Gastrocnemius medialis (tissue), 4 donors: ENCODE data around the gene UPK2. TPM values are rescaled to one million over a fixed set of nuclear protein-coding genes. Genes with fewer than 3 reads are reported as not detected.
A peak's percentile ranks its signal among the peaks of the same experiment; 100 is the strongest.
"Not testable (repeated sequence)": the region's sequence is repeated elsewhere in the genome, so short reads cannot be mapped to it uniquely, and the experiment has no call there.

ENCODE experiments used
- ATAC-seq, 2 donors: fragments of 150-250 bp; one replicate each; pipeline ENCODE4 v1.9.1; 2016
- DNase-seq, 2 donors: peaks; one replicate each; pipeline ENCODE4 v3.0.0-alpha.2; 2019
- H3K27ac ChIP-seq, 4 donors: fragments of 200-600 bp; sonication (generic); 1 replicate in 1 of 4; 2 replicates in 3 of 4; pipeline ENCODE4 v1.5.1; 2016 to 2018; ENCODE audit warnings: mild to moderate bottlenecking in 2 of 4, moderate library complexity in 1 of 4
- H3K27me3 ChIP-seq, 3 donors: fragments of 200-600 bp; sonication (generic) in 2 of 3; 1 replicate in 1 of 3; 2 replicates in 2 of 3; pipeline versions ENCODE4 v1.5.1 to v1.6.0; 2016 to 2019; ENCODE audit warnings: mild to moderate bottlenecking in 1 of 3, moderate library complexity in 1 of 3
- H3K36me3 ChIP-seq, 2 donors: fragments of 200-600 bp; sonication (generic) in 1 of 2; one replicate each; pipeline ENCODE4 v1.5.1; 2017 to 2018
- H3K4me1 ChIP-seq, 2 donors: fragments of 200-600 bp; sonication (generic) in 1 of 2; one replicate each; pipeline ENCODE4 v1.5.1; 2016 to 2017; ENCODE audit warnings: mild to moderate bottlenecking in 2 of 2
- H3K4me3 ChIP-seq, 4 donors: fragments of 200-600 bp; sonication (generic) in 3 of 4; 1 replicate in 1 of 4; 2 replicates in 3 of 4; pipeline ENCODE4 v1.5.1; 2016 to 2019; ENCODE audit warnings: mild to moderate bottlenecking in 2 of 4
- H3K9me3 ChIP-seq, 3 donors: fragments of 200-600 bp; sonication (generic) in 2 of 3; 1 replicate in 1 of 3; 2 replicates in 2 of 3; pipeline ENCODE4 v1.5.1; 2016 to 2019
- POLR2A ChIP-seq, 2 donors: fragments of 450-650 bp; IDR thresholded peaks; one replicate each; pipeline ENCODE4 v1.6.1; 2017; ENCODE audit warnings: antibody characterized with exemption in 2 of 2, mild to moderate bottlenecking in 2 of 2, moderate library complexity in 2 of 2
- in situ Hi-C, 4 donors: fragments of 200-750 bp; cut with MboI; loops; one replicate each; pipeline versions ENCODE4 v1.15.0 to v1.8.0; 2017; ENCODE audit warnings: low sequenced_read_pairs in 4 of 4
- intact Hi-C: fragments of 100-400 bp; cut with DNase I; formaldehyde crosslinking; loops from one replicate; pipeline ENCODE4 v1.15.1; 2023; ENCODE audit warnings: low total_unique reads
- total RNA-seq, 4 donors: library from RNA; depleted of rRNA; stranded (reverse); fragments of >200 nt; gene quantifications; one replicate each; pipeline versions ENCODE4 v1.1.0 to v1.2.3, GENCODE V29; 2016
- TF ChIP-seq, protein P1 (sequence below), 5 experiments: fragments of 450-650 bp in 3 of 5; fragments of 200-600 bp in 2 of 5; sonication (generic) in 2 of 5; IDR thresholded peaks in 4 of 5; conservative IDR thresholded peaks in 1 of 5; 1 replicate in 4 of 5; 2 replicates in 1 of 5; pipeline ENCODE4 v1.5.1; 2016 to 2019; ENCODE audit warnings: antibody characterized with exemption in 5 of 5, mild to moderate bottlenecking in 3 of 5, moderate library complexity in 3 of 5

The UPK2 gene
- total RNA-seq, 4 donors from 2014 or later = not detected

DNA sequence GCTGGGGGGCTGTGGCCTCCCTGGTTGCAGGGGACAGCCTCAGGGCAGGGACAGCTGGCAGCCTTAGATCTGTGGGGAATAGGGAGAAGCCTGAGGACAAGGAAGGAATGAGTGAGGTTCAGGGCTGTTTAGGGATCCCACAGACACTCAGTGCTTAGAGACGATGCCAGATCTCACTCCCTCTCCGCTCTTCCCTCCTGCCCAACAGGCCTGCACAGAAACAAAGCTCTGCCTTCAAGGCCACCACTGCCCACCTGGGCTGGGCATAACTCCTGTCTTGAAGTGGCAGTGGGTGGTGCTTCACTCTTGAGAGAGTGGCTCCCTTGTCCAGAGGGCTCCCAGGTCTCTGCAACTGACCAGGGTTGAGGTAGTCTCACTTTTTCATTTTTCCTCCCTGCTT lies 28.7 kb downstream of the UPK2 start:
- DNase-seq (no peak), ATAC-seq (peak; percentile 17 to 37)
- in situ Hi-C loops = no loop called here
- TF ChIP-seq, protein P1, sequence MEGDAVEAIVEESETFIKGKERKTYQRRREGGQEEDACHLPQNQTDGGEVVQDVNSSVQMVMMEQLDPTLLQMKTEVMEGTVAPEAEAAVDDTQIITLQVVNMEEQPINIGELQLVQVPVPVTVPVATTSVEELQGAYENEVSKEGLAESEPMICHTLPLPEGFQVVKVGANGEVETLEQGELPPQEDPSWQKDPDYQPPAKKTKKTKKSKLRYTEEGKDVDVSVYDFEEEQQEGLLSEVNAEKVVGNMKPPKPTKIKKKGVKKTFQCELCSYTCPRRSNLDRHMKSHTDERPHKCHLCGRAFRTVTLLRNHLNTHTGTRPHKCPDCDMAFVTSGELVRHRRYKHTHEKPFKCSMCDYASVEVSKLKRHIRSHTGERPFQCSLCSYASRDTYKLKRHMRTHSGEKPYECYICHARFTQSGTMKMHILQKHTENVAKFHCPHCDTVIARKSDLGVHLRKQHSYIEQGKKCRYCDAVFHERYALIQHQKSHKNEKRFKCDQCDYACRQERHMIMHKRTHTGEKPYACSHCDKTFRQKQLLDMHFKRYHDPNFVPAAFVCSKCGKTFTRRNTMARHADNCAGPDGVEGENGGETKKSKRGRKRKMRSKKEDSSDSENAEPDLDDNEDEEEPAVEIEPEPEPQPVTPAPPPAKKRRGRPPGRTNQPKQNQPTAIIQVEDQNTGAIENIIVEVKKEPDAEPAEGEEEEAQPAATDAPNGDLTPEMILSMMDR (IDR thresholded peaks at IDR 0.05 in 4 of 5, conservative IDR thresholded peaks at IDR 0.05 in 1 of 5) = no peak
- no peak for TF ChIP-seq POLR2A (IDR thresholded peaks at IDR 0.05)
- Histone ChIP-seq H3K4me1 (peaks cover 5 to 9% of the 10 kb centered on the region in 2 donors), H3K36me3 (no peaks in the 10 kb centered on the region), H3K27me3 (no peaks in the 10 kb centered on the region), H3K27ac (peak overlapping the region; percentile 66 to 84 (median 68)), H3K9me3 (no peaks in the 10 kb centered on the region), H3K4me3 (no peak overlapping the region)
- intact Hi-C loops = no loop called here

DNA sequence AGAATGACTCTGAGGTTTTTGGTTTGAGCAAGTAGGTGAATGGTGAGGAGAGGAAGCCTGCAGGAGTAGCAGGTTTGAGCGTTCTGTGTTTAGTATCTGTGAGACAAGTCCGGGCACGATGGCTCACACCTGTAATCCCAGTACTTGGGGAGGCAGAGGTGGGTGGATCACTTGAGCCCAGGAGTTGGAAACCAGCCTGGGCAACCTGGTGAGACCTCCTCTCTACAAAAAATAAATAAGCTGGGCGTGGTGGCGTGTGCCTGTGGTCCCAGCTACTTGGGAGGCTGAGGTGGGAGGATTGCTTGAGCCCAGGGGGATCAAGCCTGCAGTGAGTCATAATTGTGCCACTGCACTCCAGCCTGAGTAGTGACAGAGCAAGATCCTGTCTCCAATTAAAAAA lies 32.2 kb downstream of the UPK2 start:
- no peaks in the 10 kb centered on the region for H3K36me3 ChIP-seq
- TF ChIP-seq POLR2A (IDR thresholded peaks at IDR 0.05) = no peak
- TF ChIP-seq, protein P1 (IDR thresholded peaks at IDR 0.05 in 4 of 5, conservative IDR thresholded peaks at IDR 0.05 in 1 of 5) = no peak
- DNase-seq (no peak), ATAC-seq (no peak)
- no peak overlapping the region for H3K4me3 ChIP-seq
- H3K27me3 ChIP-seq = no peaks in the 10 kb centered on the region
- in situ Hi-C loops = no loop called here
- intact Hi-C loops = no loop called here
- no peak overlapping the region for H3K27ac ChIP-seq
- H3K4me1 ChIP-seq = peaks cover 5 to 9% of the 10 kb centered on the region in 2 donors
- H3K9me3 ChIP-seq = no peaks in the 10 kb centered on the region

DNA sequence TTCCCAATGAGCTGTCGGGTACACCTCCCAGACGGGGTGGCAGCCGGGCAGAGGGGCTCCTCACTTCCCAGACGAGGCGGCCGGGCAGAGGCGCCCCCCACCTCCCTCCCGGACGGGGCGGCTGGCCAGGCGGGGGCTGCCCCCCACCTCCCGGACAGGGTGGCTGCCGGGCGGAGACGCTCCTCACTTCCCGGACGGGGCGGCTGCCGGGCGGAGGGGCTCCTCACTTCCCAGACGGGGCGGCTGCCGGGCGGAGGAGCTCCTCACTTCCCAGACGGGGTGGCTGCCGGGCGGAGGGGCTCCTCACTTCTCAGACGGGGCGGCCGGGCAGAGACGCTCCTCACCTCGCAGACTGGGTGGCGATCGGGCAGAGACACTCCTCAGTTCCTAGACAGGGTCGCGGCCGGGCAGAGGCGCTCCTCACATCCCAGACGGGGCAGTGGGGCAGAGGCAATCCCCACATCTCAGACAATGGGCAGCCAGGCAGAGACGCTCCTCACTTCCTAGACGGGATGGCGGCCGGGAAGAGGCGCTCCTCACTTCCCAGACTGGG lies 35.5 kb downstream of the UPK2 start:
- in situ Hi-C loops, intact Hi-C loops, ATAC-seq, H3K9me3 ChIP-seq, H3K36me3 ChIP-seq, DNase-seq, H3K4me1 ChIP-seq, H3K4me3 ChIP-seq, H3K27ac ChIP-seq, H3K27me3 ChIP-seq: not testable (repeated sequence)

DNA sequence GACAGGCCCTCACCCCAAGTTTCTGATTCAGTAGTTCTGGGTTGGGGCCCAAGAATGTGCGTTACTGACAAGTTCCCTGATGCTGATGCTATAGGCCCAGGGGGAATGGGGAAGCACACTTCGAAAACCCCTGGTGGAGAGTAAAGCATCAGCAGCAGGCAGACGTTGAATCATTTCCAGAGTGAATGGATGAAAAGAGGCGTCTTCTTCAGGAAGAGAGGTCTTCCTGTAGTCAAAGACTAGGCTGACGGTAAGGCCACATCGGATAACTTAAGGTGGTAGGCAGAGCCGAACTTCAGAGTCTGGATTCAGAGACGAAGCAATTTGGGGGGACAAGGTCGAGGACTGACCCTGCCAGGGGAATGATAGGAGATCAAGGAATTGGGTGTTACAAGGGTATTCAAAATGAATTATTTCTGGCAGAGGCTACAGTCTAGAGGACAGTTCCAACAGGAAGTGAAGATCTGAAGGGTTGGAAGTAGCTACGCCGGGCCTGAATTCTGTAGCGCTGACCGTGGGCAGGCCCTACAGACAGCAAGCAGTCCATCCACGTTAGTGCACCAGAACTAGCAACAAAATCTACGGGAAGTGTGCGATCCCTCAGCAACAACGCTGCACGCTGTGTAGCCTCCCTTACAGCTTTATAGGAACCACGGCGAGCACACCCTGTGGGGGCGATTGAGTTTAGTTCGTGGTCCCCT lies 41.0 kb downstream of the UPK2 start:
- Histone ChIP-seq H3K27ac (peak overlapping the region; percentile 79 to 96 (median 85)), H3K9me3 (no peaks in the 10 kb centered on the region), H3K27me3 (no peaks in the 10 kb centered on the region), H3K36me3 (peaks cover 0 to 13% of the 10 kb centered on the region in 2 donors), H3K4me1 (peaks cover 24 to 28% of the 10 kb centered on the region in 2 donors), H3K4me3 (peak overlapping the region; percentile 66 to 88 (median 81))
- in situ Hi-C loops = no loop called here
- DNase-seq (no peak), ATAC-seq (peak in 1 of 2 donors; percentile 7)
- intact Hi-C loops = loop anchor here (2.0 kb wide), 1 partner anchor 60 kb away; the partner anchor contains the start of gene HYOU1
- TF ChIP-seq, protein P1 (IDR thresholded peaks at IDR 0.05 in 4 of 5, conservative IDR thresholded peaks at IDR 0.05 in 1 of 5) = peak in 1 of 5 experiments; percentile 10
- no peak for TF ChIP-seq POLR2A (IDR thresholded peaks at IDR 0.05)

DNA sequence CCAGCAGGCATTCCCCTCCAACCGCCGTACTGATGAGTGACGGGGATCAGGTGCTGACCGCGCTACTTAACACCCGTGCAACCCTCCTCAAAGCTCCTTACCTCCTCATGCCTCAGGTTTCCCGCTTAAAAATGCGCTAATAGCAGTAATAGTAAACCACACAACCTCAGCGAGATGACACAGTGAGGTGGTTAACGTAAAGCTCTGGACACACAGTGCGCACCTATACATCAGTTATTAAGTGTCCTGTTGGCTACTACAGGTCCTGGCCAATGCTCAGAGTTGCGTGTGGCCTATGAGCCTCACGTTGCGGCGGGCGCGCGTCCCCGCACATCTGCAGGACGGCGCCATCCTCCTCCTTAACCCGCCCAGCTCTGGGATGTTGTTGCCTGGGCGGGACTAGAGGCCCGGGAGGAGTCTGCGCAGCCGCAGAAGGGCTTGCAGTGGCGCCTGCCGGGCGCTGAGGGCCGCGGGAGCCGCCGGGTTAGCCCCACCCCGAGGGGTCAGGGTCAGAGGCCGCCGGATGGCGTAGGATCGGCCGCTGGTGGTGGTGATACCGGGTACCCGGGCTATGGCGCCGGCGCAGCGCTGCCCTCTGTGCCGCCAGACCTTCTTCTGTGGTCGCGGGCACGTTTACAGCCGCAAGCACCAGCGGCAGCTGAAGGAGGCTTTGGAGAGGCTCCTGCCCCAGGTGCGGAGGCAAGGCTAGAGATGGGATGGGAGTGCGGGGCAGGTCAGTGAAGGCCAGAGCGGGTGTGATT lies 41.7 kb downstream of the UPK2 start, which contains the start of gene CENATAC:
CENATAC (plus strand) TSS at position 512 of the 761 bp plus-strand sequence; CDS start at position 572, 60 bp downstream.
- H3K4me3 ChIP-seq = peak within 1 kb of the TSS; percentile 66 to 88 (median 81)
- H3K4me1 ChIP-seq = peaks cover 24 to 28% of the 10 kb centered on the region in 2 donors
- peak within 1 kb of the TSS; percentile 79 to 96 (median 85) for H3K27ac ChIP-seq
- peak; percentile 92 to 95 for DNase-seq
- in situ Hi-C loops (no loop called here), intact Hi-C loops (loop anchor here (1.0 to 2.0 kb wide), 3 partner anchors 20 to 59 kb away; partner anchors contain the start of genes HYOU1, RPS25, SLC37A4 and TRAPPC4)
- H3K36me3 ChIP-seq = peaks cover 0 to 13% of the 10 kb centered on the region in 2 donors
- ATAC-seq = peak; percentile 94 to 96
- no peaks in the 10 kb centered on the region for H3K9me3 ChIP-seq
- no peaks in the 10 kb centered on the region for H3K27me3 ChIP-seq
- TF ChIP-seq, protein P1 (IDR thresholded peaks at IDR 0.05 in 4 of 5, conservative IDR thresholded peaks at IDR 0.05 in 1 of 5) = peak in 1 of 5 experiments; percentile 17
- TF ChIP-seq POLR2A (IDR thresholded peaks at IDR 0.05) = peak; percentile 75 to 91
